MM.1S (cell line): Measurements from ENCODE around the gene MTIF3.
A peak's percentile ranks its signal among the peaks of the same experiment; 100 is the strongest.

Experiments
- DNase-seq: peaks from one replicate; pipeline ENCODE4 v3.0.0-alpha.2; 2015
- H2AFZ ChIP-seq: fragments of 300-600 bp; sonication (generic); 2 replicates; pipeline ENCODE4 v1.6.0; 2016; ENCODE audit warnings: antibody characterized with exemption, low read length
- H3F3A ChIP-seq: fragments of 300-600 bp; sonication (generic); 2 replicates; pipeline ENCODE4 v1.6.1; 2016; ENCODE audit warnings: mild to moderate bottlenecking, antibody characterized with exemption, low read length, moderate library complexity, mixed read lengths; ENCODE audit not compliant: insufficient read depth
- H3K27ac ChIP-seq: fragments of 300-600 bp; sonication (generic); 2 replicates; pipeline ENCODE4 v1.5.1; 2016; ENCODE audit warnings: mild to moderate bottlenecking, low read length
- H3K27me3 ChIP-seq: fragments of 300-600 bp; sonication (generic); replicated peaks from 2 replicates; pipeline ENCODE4 v1.6.0; 2016; ENCODE audit warnings: low read length; ENCODE audit not compliant: insufficient read depth
- H3K36me3 ChIP-seq: fragments of 300-600 bp; sonication (generic); replicated peaks from 2 replicates; pipeline ENCODE4 v1.6.1; 2016; ENCODE audit warnings: mild to moderate bottlenecking, low read length, mixed read lengths; ENCODE audit not compliant: insufficient read depth
- H3K4me1 ChIP-seq: fragments of 300-600 bp; sonication (generic); 2 replicates; pipeline ENCODE4 v1.6.1; 2016; ENCODE audit warnings: low read length, mixed read lengths
- H3K4me2 ChIP-seq: fragments of 300-600 bp; sonication (generic); 2 replicates; pipeline ENCODE4 v1.6.0; 2016; ENCODE audit warnings: low read depth, low read length
- H3K4me3 ChIP-seq: fragments of 300-600 bp; sonication (generic); 2 replicates; pipeline ENCODE4 v1.5.1; 2016; ENCODE audit warnings: low read length, mixed read lengths
- H3K79me2 ChIP-seq: fragments of 300-600 bp; sonication (generic); 2 replicates; pipeline ENCODE4 v1.6.1; 2016; ENCODE audit warnings: mixed run types, low read length, mixed read lengths
- H3K9ac ChIP-seq: fragments of 300-600 bp; sonication (generic); 2 replicates; pipeline ENCODE4 v1.6.1; 2016; ENCODE audit warnings: low read length, mixed read lengths
- H3K9me2 ChIP-seq: fragments of 300-600 bp; sonication (generic); replicated peaks from 2 replicates; pipeline ENCODE4 v1.6.1; 2016; ENCODE audit warnings: mild to moderate bottlenecking, low read length, mixed read lengths; ENCODE audit not compliant: insufficient read depth
- H3K9me3 ChIP-seq: fragments of 300-600 bp; sonication (generic); replicated peaks from 2 replicates; pipeline ENCODE4 v1.6.1; 2016; ENCODE audit warnings: mild to moderate bottlenecking, low read length, mixed read lengths; ENCODE audit not compliant: insufficient read depth
- H4K20me1 ChIP-seq: fragments of 300-600 bp; sonication (generic); 2 replicates; pipeline ENCODE4 v1.6.1; 2016; ENCODE audit warnings: mild to moderate bottlenecking, low read length, moderate library complexity, mixed read lengths; ENCODE audit not compliant: insufficient read depth
- EZH2 ChIP-seq: fragments of 300-600 bp; sonication (generic); optimal IDR thresholded peaks from 2 replicates; pipeline ENCODE3; 2017; ENCODE audit warnings: low read depth, mild to moderate bottlenecking, antibody characterized with exemption, low read length, mixed read lengths
- EZH2phosphoT487 ChIP-seq: fragments of 300-600 bp; sonication (generic); IDR thresholded peaks from 2 replicates; pipeline ENCODE4 v1.6.1; 2018; ENCODE audit warnings: antibody characterized with exemption, low read length
- TF ChIP-seq, protein P1 (sequence below): fragments of 300-600 bp; sonication (generic); IDR thresholded peaks from 2 replicates; pipeline ENCODE4 v1.5.1; 2016; ENCODE audit warnings: antibody characterized with exemption, low read length, mixed read lengths

Gene MTIF3

GRCh38 chr13:27449081-27449603 is 1.2 kb downstream of the MTIF3 start:
- Histone ChIP-seq H3K9me3 (no peaks in the 10 kb centered on the region), H3K9ac (peak overlapping the region; percentile 94), H2AFZ (0 out of 2 replicates have a peak overlapping the region, but pooled peaks have one; percentile 56), H3K9me2 (no peaks in the 10 kb centered on the region), H3K79me2 (peaks cover 35% of the 10 kb centered on the region), H3K4me3 (peak overlapping the region; percentile 86), H3K27me3 (no peaks in the 10 kb centered on the region), H3K4me1 (peaks cover 21% of the 10 kb centered on the region), H3K4me2 (peak overlapping the region; percentile 74), H4K20me1 (no peaks in the 10 kb centered on the region), H3K36me3 (no peaks in the 10 kb centered on the region), H3F3A (peaks cover 32% of the 10 kb centered on the region), H3K27ac (peak overlapping the region; percentile 100)
- TF ChIP-seq, protein P1, sequence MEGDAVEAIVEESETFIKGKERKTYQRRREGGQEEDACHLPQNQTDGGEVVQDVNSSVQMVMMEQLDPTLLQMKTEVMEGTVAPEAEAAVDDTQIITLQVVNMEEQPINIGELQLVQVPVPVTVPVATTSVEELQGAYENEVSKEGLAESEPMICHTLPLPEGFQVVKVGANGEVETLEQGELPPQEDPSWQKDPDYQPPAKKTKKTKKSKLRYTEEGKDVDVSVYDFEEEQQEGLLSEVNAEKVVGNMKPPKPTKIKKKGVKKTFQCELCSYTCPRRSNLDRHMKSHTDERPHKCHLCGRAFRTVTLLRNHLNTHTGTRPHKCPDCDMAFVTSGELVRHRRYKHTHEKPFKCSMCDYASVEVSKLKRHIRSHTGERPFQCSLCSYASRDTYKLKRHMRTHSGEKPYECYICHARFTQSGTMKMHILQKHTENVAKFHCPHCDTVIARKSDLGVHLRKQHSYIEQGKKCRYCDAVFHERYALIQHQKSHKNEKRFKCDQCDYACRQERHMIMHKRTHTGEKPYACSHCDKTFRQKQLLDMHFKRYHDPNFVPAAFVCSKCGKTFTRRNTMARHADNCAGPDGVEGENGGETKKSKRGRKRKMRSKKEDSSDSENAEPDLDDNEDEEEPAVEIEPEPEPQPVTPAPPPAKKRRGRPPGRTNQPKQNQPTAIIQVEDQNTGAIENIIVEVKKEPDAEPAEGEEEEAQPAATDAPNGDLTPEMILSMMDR = no peak
- TF ChIP-seq EZH2 (no peak), EZH2phosphoT487 (no peak)
- DNase-seq = no peak

DNA sequence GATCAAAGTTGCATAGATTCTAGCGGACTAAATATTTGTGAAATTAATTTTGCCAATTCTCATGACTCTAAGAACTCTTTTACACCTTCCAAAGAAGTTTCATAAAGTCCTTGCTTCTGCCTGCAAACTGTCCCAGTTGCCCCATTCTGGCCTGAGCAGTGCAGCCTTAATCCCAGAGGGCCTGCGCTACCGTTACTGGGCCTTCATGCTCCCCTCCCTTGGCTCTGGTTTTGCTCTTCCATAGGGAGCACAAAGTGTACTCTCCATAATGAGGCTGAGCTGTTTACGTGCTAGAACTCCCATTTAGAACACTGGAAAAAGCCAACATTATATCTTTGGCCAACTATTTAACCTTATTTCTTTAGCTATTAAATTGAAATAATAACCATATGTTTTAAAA is 2.1 kb downstream of the MTIF3 start:
- no peaks in the 10 kb centered on the region for H3K27me3 ChIP-seq
- no peaks in the 10 kb centered on the region for H3K36me3 ChIP-seq
- no peak overlapping the region for H3K9ac ChIP-seq
- H2AFZ ChIP-seq = no peak overlapping the region
- no peaks in the 10 kb centered on the region for H3K9me2 ChIP-seq
- H3K4me3 ChIP-seq = no peak overlapping the region
- no peak for DNase-seq
- peaks cover 32% of the 10 kb centered on the region for H3F3A ChIP-seq
- peaks cover 35% of the 10 kb centered on the region for H3K79me2 ChIP-seq
- H3K9me3 ChIP-seq = no peaks in the 10 kb centered on the region
- H3K4me1 ChIP-seq = peaks cover 21% of the 10 kb centered on the region
- TF ChIP-seq, protein P1 = no peak
- TF ChIP-seq EZH2phosphoT487 = no peak
- no peak for TF ChIP-seq EZH2
- H4K20me1 ChIP-seq = no peaks in the 10 kb centered on the region
- H3K4me2 ChIP-seq = no peak overlapping the region
- H3K27ac ChIP-seq = peak overlapping the region; percentile 18; the same call in 1 of the 2 replicates

DNA sequence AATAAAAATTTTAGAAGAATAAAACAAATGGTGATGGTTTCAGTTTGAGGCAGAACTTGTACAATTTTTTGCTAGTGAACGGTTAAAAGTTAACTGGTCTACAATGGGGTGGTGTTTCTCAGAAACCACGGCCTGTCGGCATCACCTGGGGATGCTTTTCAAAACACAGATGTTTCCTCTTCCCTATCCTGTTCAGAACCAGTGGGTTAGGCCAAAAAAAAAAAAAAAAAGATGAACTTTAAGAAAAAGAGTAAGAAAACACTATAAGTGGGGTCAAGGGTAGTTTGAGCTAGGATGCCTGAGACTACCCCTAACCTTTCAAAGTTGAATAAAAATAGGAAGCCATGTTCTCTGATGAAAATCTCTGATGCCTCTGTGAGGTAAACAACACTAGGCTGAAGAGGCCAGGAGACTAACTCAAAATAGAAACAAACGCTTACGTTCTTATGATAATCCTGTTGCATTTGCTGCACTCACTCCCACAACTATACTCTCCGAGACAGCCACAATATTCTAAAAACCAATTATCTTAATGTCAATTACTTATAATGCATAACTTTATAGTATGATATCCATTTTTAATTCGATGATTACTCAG is 3.3 kb downstream of the MTIF3 start:
- H3K4me1 ChIP-seq = peaks cover 21% of the 10 kb centered on the region
- no peaks in the 10 kb centered on the region for H3K36me3 ChIP-seq
- H3F3A ChIP-seq = peaks cover 32% of the 10 kb centered on the region
- no peak overlapping the region for H2AFZ ChIP-seq
- no peaks in the 10 kb centered on the region for H3K9me3 ChIP-seq
- peak overlapping the region; percentile 51 for H3K4me3 ChIP-seq
- H3K9me2 ChIP-seq = no peaks in the 10 kb centered on the region
- peak; percentile 45 for DNase-seq
- H3K27ac ChIP-seq = peak overlapping the region; percentile 87
- H4K20me1 ChIP-seq = no peaks in the 10 kb centered on the region
- peak overlapping the region; percentile 52; the same call in 1 of the 2 replicates for H3K9ac ChIP-seq
- no peaks in the 10 kb centered on the region for H3K27me3 ChIP-seq
- peaks cover 39% of the 10 kb centered on the region for H3K79me2 ChIP-seq
- peak overlapping the region; percentile 69 for H3K4me2 ChIP-seq
- no peak for TF ChIP-seq EZH2
- TF ChIP-seq EZH2phosphoT487 = no peak
- TF ChIP-seq, protein P1 = no peak
